ENCODE data around the gene TAOK2. TPM values are rescaled to one million over a fixed set of nuclear protein-coding genes. Genes with fewer than 3 reads are reported as not detected.

The TAOK2 gene
- total RNA-seq, 1 experiment from 2014 or later: 21.5 TPM

- Histone ChIP-seq H3K4me1 (ENCODE audit: low read length) (peaks cover 34% of the 10 kb centered on the region), H3K79me2 (ENCODE audit: low read length) (peaks cover 13% of the 10 kb centered on the region), H3K4me2 (ENCODE audit: low read depth, low read length, poor library complexity, severe bottlenecking) (peak overlapping the region; percentile 94), H2AFZ (ENCODE audit: low read length) (peak overlapping the region; percentile 98; the same call in 1 of the 2 replicates), H3K9me3 (ENCODE audit: low read length) (no peaks in the 10 kb centered on the region), H3K36me3 (ENCODE audit: insufficient read depth, low read length) (peaks cover 8% of the 10 kb centered on the region; the same call in 1 of the 2 replicates), H4K20me1 (ENCODE audit: insufficient read depth, low read depth, low read length) (no peaks in the 10 kb centered on the region), H3K4me3 (ENCODE audit: low read length) (peak overlapping the region; percentile 97), H3K9ac (ENCODE audit: low read length) (peak overlapping the region; percentile 96), H3K27ac (ENCODE audit: low read length) (peak overlapping the region; percentile 90), H3K27me3 (ENCODE audit: low read length) (no peaks in the 10 kb centered on the region), H3K9me2 (replicated peaks; ENCODE audit: insufficient read depth, low read length) (no peaks in the 10 kb centered on the region)
- DNase-seq: no peak
Observed at GRCh38 chr16:29994600-29995323, 21.1 kb downstream of the TAOK2 start.

GRCh38 chr16:29995324-29995910, 21.7 kb downstream of the TAOK2 start, which contains the start of gene HIRIP3:
Gene HIRIP3, minus strand, starts transcription at chr16:29995617. Its CDS starts 12 bp downstream, at chr16:29995605.
- H3K4me1 ChIP-seq (ENCODE audit: low read length): peaks cover 34% of the 10 kb centered on the region
- H3K9ac ChIP-seq (ENCODE audit: low read length): peak within 1 kb of the TSS; percentile 96
- DNase-seq: peak; percentile 96
- H3K4me2 ChIP-seq (ENCODE audit: low read depth, low read length, poor library complexity, severe bottlenecking): peak within 1 kb of the TSS; percentile 94
- no peaks in the 10 kb centered on the region for H4K20me1 ChIP-seq (ENCODE audit: insufficient read depth, low read depth, low read length)
- peak within 1 kb of the TSS; percentile 97 for H3K4me3 ChIP-seq (ENCODE audit: low read length)
- H3K9me3 ChIP-seq (ENCODE audit: low read length): no peaks in the 10 kb centered on the region
- H3K27me3 ChIP-seq (ENCODE audit: low read length): no peaks in the 10 kb centered on the region
- H3K27ac ChIP-seq (ENCODE audit: low read length): peak within 1 kb of the TSS; percentile 90
- H3K9me2 ChIP-seq (replicated peaks; ENCODE audit: insufficient read depth, low read length): no peaks in the 10 kb centered on the region
- H3K36me3 ChIP-seq (ENCODE audit: insufficient read depth, low read length): peaks cover 7% of the 10 kb centered on the region; the same call in 1 of the 2 replicates
- H2AFZ ChIP-seq (ENCODE audit: low read length): peak within 1 kb of the TSS; percentile 98
- H3K79me2 ChIP-seq (ENCODE audit: low read length): peaks cover 13% of the 10 kb centered on the region

GRCh38 chr16:29995911-29996765, 22.5 kb downstream of the TAOK2 start, which contains the start of gene INO80E:
Gene INO80E, plus strand, starts transcription at chr16:29996241. Its CDS starts 70 bp downstream, at chr16:29996311.
- peaks cover 34% of the 10 kb centered on the region for H3K4me1 ChIP-seq (ENCODE audit: low read length)
- peak within 1 kb of the TSS; percentile 90 for H3K27ac ChIP-seq (ENCODE audit: low read length)
- peak; percentile 99 for DNase-seq
- H2AFZ ChIP-seq (ENCODE audit: low read length): peak within 1 kb of the TSS; percentile 98
- no peaks in the 10 kb centered on the region for H3K27me3 ChIP-seq (ENCODE audit: low read length)
- H3K36me3 ChIP-seq (ENCODE audit: insufficient read depth, low read length): peaks cover 7% of the 10 kb centered on the region; the same call in 1 of the 2 replicates
- peak within 1 kb of the TSS; percentile 97 for H3K4me3 ChIP-seq (ENCODE audit: low read length)
- H3K9me2 ChIP-seq (replicated peaks; ENCODE audit: insufficient read depth, low read length): no peaks in the 10 kb centered on the region
- no peaks in the 10 kb centered on the region for H3K9me3 ChIP-seq (ENCODE audit: low read length)
- H3K4me2 ChIP-seq (ENCODE audit: low read depth, low read length, poor library complexity, severe bottlenecking): peak within 1 kb of the TSS; percentile 94
- H3K9ac ChIP-seq (ENCODE audit: low read length): peak within 1 kb of the TSS; percentile 96
- peaks cover 13% of the 10 kb centered on the region for H3K79me2 ChIP-seq (ENCODE audit: low read length)
- no peaks in the 10 kb centered on the region for H4K20me1 ChIP-seq (ENCODE audit: insufficient read depth, low read depth, low read length)

- no peaks in the 10 kb centered on the region for H3K9me2 ChIP-seq (replicated peaks; ENCODE audit: insufficient read depth, low read length)
- peak overlapping the region; percentile 85; the same call in 1 of the 2 replicates for H2AFZ ChIP-seq (ENCODE audit: low read length)
- H3K9ac ChIP-seq (ENCODE audit: low read length): peak overlapping the region; percentile 96
- peak overlapping the region; percentile 94 for H3K4me2 ChIP-seq (ENCODE audit: low read depth, low read length, poor library complexity, severe bottlenecking)
- DNase-seq: peak; percentile 60
- no peaks in the 10 kb centered on the region for H3K27me3 ChIP-seq (ENCODE audit: low read length)
- H3K4me1 ChIP-seq (ENCODE audit: low read length): peaks cover 34% of the 10 kb centered on the region
- H3K4me3 ChIP-seq (ENCODE audit: low read length): peak overlapping the region; percentile 97
- H3K9me3 ChIP-seq (ENCODE audit: low read length): no peaks in the 10 kb centered on the region
- H4K20me1 ChIP-seq (ENCODE audit: insufficient read depth, low read depth, low read length): no peaks in the 10 kb centered on the region
- H3K36me3 ChIP-seq (ENCODE audit: insufficient read depth, low read length): peaks cover 7% of the 10 kb centered on the region; the same call in 1 of the 2 replicates
- peak overlapping the region; percentile 52 for H3K27ac ChIP-seq (ENCODE audit: low read length)
- H3K79me2 ChIP-seq (ENCODE audit: low read length): peaks cover 13% of the 10 kb centered on the region
Observed at GRCh38 chr16:29996766-29997250, 23.1 kb downstream of the TAOK2 start.

- peaks cover 7% of the 10 kb centered on the region; the same call in 1 of the 2 replicates for H3K36me3 ChIP-seq (ENCODE audit: insufficient read depth, low read length)
- peak; percentile 38 for DNase-seq
- H3K9me2 ChIP-seq (replicated peaks; ENCODE audit: insufficient read depth, low read length): no peaks in the 10 kb centered on the region
Observed at GRCh38 chr16:29999605-30000004, 25.9 kb downstream of the TAOK2 start.

GRCh38 chr16:30000735-30001631, 27.3 kb downstream of the TAOK2 start:
- DNase-seq: no peak
- Histone ChIP-seq H3K27me3 (ENCODE audit: low read length) (no peaks in the 10 kb centered on the region), H3K4me3 (ENCODE audit: low read length) (no peak overlapping the region)

More at GRCh38 chr16:29999605-30000004, 25.9 kb downstream of the TAOK2 start:
- no peaks in the 10 kb centered on the region for H3K9me3 ChIP-seq (ENCODE audit: low read length)
- no peak overlapping the region for H3K27ac ChIP-seq (ENCODE audit: low read length)
- peaks cover 26% of the 10 kb centered on the region for H3K4me1 ChIP-seq (ENCODE audit: low read length)
- peaks cover 13% of the 10 kb centered on the region for H3K79me2 ChIP-seq (ENCODE audit: low read length)
- H4K20me1 ChIP-seq (ENCODE audit: insufficient read depth, low read depth, low read length): 0 out of 2 replicates have a peak, but pooled peaks cover 5% of the 10 kb centered on the region
- H3K27me3 ChIP-seq (ENCODE audit: low read length): no peaks in the 10 kb centered on the region
- H3K4me2 ChIP-seq (ENCODE audit: low read depth, low read length, poor library complexity, severe bottlenecking): no peak overlapping the region
- no peak overlapping the region for H3K9ac ChIP-seq (ENCODE audit: low read length)
- H2AFZ ChIP-seq (ENCODE audit: low read length): no peak overlapping the region
- no peak overlapping the region for H3K4me3 ChIP-seq (ENCODE audit: low read length)

More at GRCh38 chr16:30000735-30001631, 27.3 kb downstream of the TAOK2 start:
- Histone ChIP-seq H2AFZ (ENCODE audit: low read length) (no peak overlapping the region), H3K36me3 (ENCODE audit: insufficient read depth, low read length) (peaks cover 7% of the 10 kb centered on the region; the same call in 1 of the 2 replicates), H3K4me2 (ENCODE audit: low read depth, low read length, poor library complexity, severe bottlenecking) (no peak overlapping the region), H3K79me2 (ENCODE audit: low read length) (peaks cover 13% of the 10 kb centered on the region), H3K9me2 (replicated peaks; ENCODE audit: insufficient read depth, low read length) (no peaks in the 10 kb centered on the region), H3K27ac (ENCODE audit: low read length) (no peak overlapping the region), H3K4me1 (ENCODE audit: low read length) (peaks cover 26% of the 10 kb centered on the region), H3K9ac (ENCODE audit: low read length) (no peak overlapping the region), H4K20me1 (ENCODE audit: insufficient read depth, low read depth, low read length) (0 out of 2 replicates have a peak, but pooled peaks cover 9% of the 10 kb centered on the region), H3K9me3 (ENCODE audit: low read length) (no peaks in the 10 kb centered on the region)

Measured in Karpas-422 (cell line).